Activated CD8-positive, alpha-beta T cell treated with anti-CD3 and anti-CD28 coated beads for 36 hours (primary cell): Measurements from ENCODE around the gene ZFYVE28. TPM values are rescaled to one million over a fixed set of nuclear protein-coding genes. Genes with fewer than 3 reads are reported as not detected.

Source experiments
- ATAC-seq: fragments of 200-7000 bp; cut with Tn5 transposase; one replicate; pipeline ENCODE4 v1.10.0; 2021; ENCODE audit warnings: mild to moderate bottlenecking, moderate library complexity
- CTCF ChIA-PET: fragments of 350-600 bp; sonication (Branson Sonifier 250); formaldehyde crosslinking; loops from one replicate; lab custom pipeline; 2021; ENCODE audit warnings: antibody characterized with exemption; lab: Charles Lee
- POLR2A ChIA-PET: fragments of 350-600 bp; sonication (Branson Sonifier 250); formaldehyde crosslinking; loops from one replicate; lab custom pipeline; 2021; ENCODE audit warnings: antibody characterized with exemption; lab: Charles Lee
- DNase-seq: peaks from one replicate; pipeline ENCODE4 v3.0.0-alpha.2; 2020
- H3K27ac Mint-ChIP-seq: one replicate; pipeline ENCODE4 v1.8.0; 2021; ENCODE audit warnings: mild to moderate bottlenecking, mixed read lengths
- H3K27me3 Mint-ChIP-seq: one replicate; pipeline ENCODE4 v1.8.0; 2021; ENCODE audit warnings: mixed read lengths
- H3K36me3 Mint-ChIP-seq: one replicate; pipeline ENCODE4 v1.8.0; 2021; ENCODE audit warnings: low read depth, mixed read lengths
- H3K4me1 Mint-ChIP-seq: one replicate; pipeline ENCODE4 v1.8.0; 2021; ENCODE audit warnings: low read depth, mixed read lengths
- H3K4me3 Mint-ChIP-seq: one replicate; pipeline ENCODE4 v1.8.0; 2021; ENCODE audit warnings: mild to moderate bottlenecking, moderate library complexity, mixed read lengths
- H3K9me3 Mint-ChIP-seq: one replicate; pipeline ENCODE4 v1.8.0; 2021; ENCODE audit warnings: mixed read lengths
- CTCF ChIP-seq: fragments of 200-600 bp; IDR thresholded peaks from one replicate; pipeline ENCODE4 v1.8.0; 2022; ENCODE audit warnings: antibody characterized with exemption, mild to moderate bottlenecking
- intact Hi-C: fragments of 100-400 bp; cut with micrococcal nuclease; formaldehyde crosslinking; loops from one replicate; pipeline ENCODE4 v1.10.0; 2022
- total RNA-seq, 2 experiments: library from RNA; stranded (reverse); gene quantifications; one replicate each; pipeline ENCODE4 v1.2.3, GENCODE V29; 2021

The ZFYVE28 gene
- total RNA-seq, 2 experiments from 2014 or later, result 4.9 to 7.0 TPM

- Mint-ChIP-seq H3K36me3 (no peaks in the 10 kb centered on the region), H3K4me3 (no peak overlapping the region), H3K9me3 (no peaks in the 10 kb centered on the region), H3K27ac (peak overlapping the region; percentile 44), H3K4me1 (peaks cover 21% of the 10 kb centered on the region), H3K27me3 (no peaks in the 10 kb centered on the region)
- DNase-seq (no peak), ATAC-seq (no peak)
- TF ChIP-seq CTCF, result no peak
- ChIA-PET CTCF (no interaction called here), POLR2A (interaction anchor here (0.6 kb wide), 1 partner anchor 185 kb away, joined by 3 read pairs; no protein-coding TSS in a partner anchor)
- intact Hi-C loops, result no loop called here
These were observed 172.6 kb downstream of the ZFYVE28 start for GRCh38 chr4:2245787-2246275.

DNA sequence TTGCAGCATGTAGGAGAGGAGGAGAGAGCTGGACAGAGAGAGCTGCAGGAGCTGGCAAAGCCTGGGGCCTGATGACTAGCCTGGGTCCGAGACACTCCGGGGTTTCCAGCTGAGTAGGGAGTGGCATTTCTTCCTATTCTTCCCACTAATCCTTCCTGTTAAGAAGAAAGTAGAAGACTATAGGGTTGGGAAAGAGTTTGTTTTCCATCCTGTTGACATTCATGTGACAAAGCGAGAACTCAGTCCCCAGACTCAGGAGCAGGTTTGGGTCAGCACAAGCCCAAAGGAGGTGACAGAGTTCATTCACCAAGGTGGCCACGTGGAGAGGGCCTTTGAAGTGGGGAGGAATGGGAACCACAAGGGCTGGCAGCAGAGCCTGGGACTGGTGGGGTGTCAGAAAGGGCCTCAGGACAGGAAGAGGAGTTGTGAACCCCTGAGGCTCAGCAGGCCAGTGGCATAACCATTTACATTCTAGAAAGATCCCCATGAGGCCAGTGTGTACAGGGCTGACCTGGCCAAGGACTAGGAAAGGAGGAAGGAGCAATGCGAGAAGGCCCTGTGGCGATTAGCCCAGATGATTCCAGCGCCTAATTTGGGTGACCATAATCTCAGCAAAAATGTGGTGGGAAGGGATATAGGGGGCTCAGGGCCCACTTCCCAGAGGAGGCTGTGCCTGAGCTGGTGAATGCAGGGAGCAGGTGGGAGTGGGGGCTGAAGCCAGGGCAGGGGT, 173.2 kb downstream of the ZFYVE28 start:
- Mint-ChIP-seq H3K9me3 (no peaks in the 10 kb centered on the region), H3K4me3 (no peak overlapping the region), H3K27ac (peak overlapping the region; percentile 44), H3K27me3 (no peaks in the 10 kb centered on the region), H3K4me1 (peaks cover 27% of the 10 kb centered on the region), H3K36me3 (peaks cover 6% of the 10 kb centered on the region)
- ChIA-PET CTCF (no interaction called here), POLR2A (interaction anchor here (1.1 kb wide), 1 partner anchor 15 kb away, joined by 3 read pairs; no protein-coding TSS in a partner anchor)
- DNase-seq, result no peak
- intact Hi-C loops, result no loop called here
- ATAC-seq, result no peak
- no peak for TF ChIP-seq CTCF

GRCh38 chr4:2243681-2244380, 174.6 kb downstream of the ZFYVE28 start:
- Mint-ChIP-seq H3K9me3 (no peaks in the 10 kb centered on the region), H3K4me3 (no peak overlapping the region), H3K27me3 (no peaks in the 10 kb centered on the region), H3K4me1 (peaks cover 38% of the 10 kb centered on the region), H3K36me3 (peaks cover 16% of the 10 kb centered on the region), H3K27ac (peak overlapping the region; percentile 52)
- ATAC-seq, result no peak
- POLR2A ChIA-PET, result no interaction called here
- intact Hi-C loops, result loop anchor here (5.0 kb wide), 1 partner anchor 168 kb away; no protein-coding TSS in a partner anchor
- CTCF ChIA-PET, result no interaction called here
- no peak for TF ChIP-seq CTCF
- peak; percentile 45 for DNase-seq

- peak within 1 kb of the TSS; percentile 83 for H3K4me3 Mint-ChIP-seq
- H3K27ac Mint-ChIP-seq, result peak within 1 kb of the TSS; percentile 88
- peak; percentile 99 for DNase-seq
- H3K36me3 Mint-ChIP-seq, result peaks cover 28% of the 10 kb centered on the region
- ChIA-PET CTCF (interaction anchor here (0.8 to 2.3 kb wide), 12 partner anchors 11 to 200 kb away, joined by 3 to 15 read pairs (median 4); partner anchors contain the start of genes CFAP99, MXD4 and ZFYVE28), POLR2A (interaction anchor here (0.6 to 3.0 kb wide), 10 partner anchors 9 to 242 kb away, joined by 3 to 17 read pairs (median 4); partner anchors contain the start of genes NELFA and RNF4)
- H3K9me3 Mint-ChIP-seq, result no peaks in the 10 kb centered on the region
- peak; percentile 98 for ATAC-seq
- H3K4me1 Mint-ChIP-seq, result peaks cover 55% of the 10 kb centered on the region
- intact Hi-C loops, result loop anchor here (5.0 kb wide), 1 partner anchor 171 kb away; no protein-coding TSS in a partner anchor
- no peaks in the 10 kb centered on the region for H3K27me3 Mint-ChIP-seq
- no peak for TF ChIP-seq CTCF
These were observed 176.8 kb downstream of the ZFYVE28 start, which contains the start of the genes HAUS3 and POLN for GRCh38 chr4:2241410-2242353. Gene HAUS3 (minus strand): TSS chr4:2242121. CDS start chr4:2240946, 1,175 bp downstream. Gene POLN (minus strand): TSS chr4:2242121. CDS start chr4:2229231, 12,890 bp downstream.
